GM06990 (cell line): ENCODE results near the gene MICU2.

ENCODE experiments used
- DNase-seq: peaks from one replicate; pipeline ENCODE4 v3.0.0-alpha.2; 2011; ENCODE audit not compliant: insufficient read length; ENCODE audit errors: extremely low read depth
- H3K27me3 ChIP-seq: replicated peaks from 2 replicates; pipeline ENCODE4 v1.6.0; 2011; ENCODE audit warnings: low read length; ENCODE audit not compliant: control insufficient read depth, insufficient read depth
- H3K36me3 ChIP-seq: 2 replicates; pipeline ENCODE4 v1.5.1; 2011; ENCODE audit warnings: low read length; ENCODE audit not compliant: control insufficient read depth, insufficient read depth
- H3K4me3 ChIP-seq: replicated peaks from 2 replicates; pipeline ENCODE4 v1.5.1; 2011; ENCODE audit warnings: low read depth, mild to moderate bottlenecking, control low read depth, low read length
- CTCF ChIP-seq: IDR thresholded peaks from 2 replicates; pipeline ENCODE4 v1.5.1; 2011; ENCODE audit warnings: low read length, control low read depth, mild to moderate bottlenecking, inconsistent platforms; ENCODE audit not compliant: insufficient read depth, poor library complexity, severe bottlenecking

MICU2 gene

DNA sequence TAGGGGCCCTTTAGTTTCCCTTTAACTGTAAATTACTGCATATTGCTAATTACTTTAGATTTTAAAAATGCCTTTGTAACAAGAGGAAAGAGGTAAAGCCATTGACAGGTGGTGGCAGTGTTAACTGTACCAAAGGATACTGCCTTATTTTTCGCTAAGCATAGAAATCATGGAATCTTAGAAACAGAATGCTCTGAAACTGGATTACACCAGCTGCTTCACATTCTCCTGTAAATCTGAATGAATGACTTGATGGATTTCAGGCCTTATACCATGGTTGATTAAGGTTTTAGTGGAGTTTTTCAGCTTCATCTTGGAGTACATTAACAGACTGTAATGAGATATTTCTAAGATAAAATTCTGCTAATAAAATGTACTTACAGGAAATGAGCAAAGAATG is 25.2 kb downstream of the MICU2 start:
- no peaks in the 10 kb centered on the region for H3K27me3 ChIP-seq
- TF ChIP-seq CTCF = no peak
- DNase-seq = no peak
- H3K4me3 ChIP-seq = no peak overlapping the region
- no peaks in the 10 kb centered on the region for H3K36me3 ChIP-seq

GRCh38 chr13:21576426-21576825 is 27.5 kb downstream of the MICU2 start:
- H3K36me3 ChIP-seq = no peaks in the 10 kb centered on the region
- H3K27me3 ChIP-seq = no peaks in the 10 kb centered on the region
- DNase-seq = no peak
- H3K4me3 ChIP-seq = no peak overlapping the region
- no peak for TF ChIP-seq CTCF

- DNase-seq = no peak
- TF ChIP-seq CTCF = no peak
- no peak overlapping the region for H3K4me3 ChIP-seq
- H3K36me3 ChIP-seq = no peaks in the 10 kb centered on the region
- H3K27me3 ChIP-seq = no peaks in the 10 kb centered on the region
Measured at GRCh38 chr13:21573920-21574712, 29.9 kb downstream of the MICU2 start.

DNA sequence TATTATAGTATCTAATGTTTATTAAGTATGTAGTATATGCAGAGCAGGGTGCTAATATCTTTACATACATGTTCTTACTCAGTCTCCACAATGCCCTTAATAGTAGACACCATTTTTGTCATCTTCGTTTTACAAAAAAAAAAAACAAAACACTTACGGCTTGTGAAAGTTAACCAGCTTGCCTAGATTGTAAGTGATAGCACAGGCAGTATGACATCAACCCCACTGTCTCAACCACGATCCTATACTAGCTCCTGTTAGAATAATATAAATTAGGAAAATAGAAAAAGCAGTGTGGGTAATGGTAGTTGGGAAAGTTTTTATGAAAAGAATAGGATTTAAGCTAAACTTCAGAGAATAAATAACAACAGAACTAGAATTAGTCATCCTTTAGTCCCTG is 34.3 kb downstream of the MICU2 start:
- no peak overlapping the region for H3K4me3 ChIP-seq
- no peaks in the 10 kb centered on the region for H3K27me3 ChIP-seq
- H3K36me3 ChIP-seq = no peaks in the 10 kb centered on the region; the same call in 1 of the 2 replicates
- TF ChIP-seq CTCF = no peak
- no peak for DNase-seq

- no peaks in the 10 kb centered on the region for H3K27me3 ChIP-seq
- H3K36me3 ChIP-seq = peaks cover 2% of the 10 kb centered on the region
- H3K4me3 ChIP-seq = no peak overlapping the region
- no peak for DNase-seq
- no peak for TF ChIP-seq CTCF
Measured at GRCh38 chr13:21568854-21569253, 35.1 kb downstream of the MICU2 start.

DNA sequence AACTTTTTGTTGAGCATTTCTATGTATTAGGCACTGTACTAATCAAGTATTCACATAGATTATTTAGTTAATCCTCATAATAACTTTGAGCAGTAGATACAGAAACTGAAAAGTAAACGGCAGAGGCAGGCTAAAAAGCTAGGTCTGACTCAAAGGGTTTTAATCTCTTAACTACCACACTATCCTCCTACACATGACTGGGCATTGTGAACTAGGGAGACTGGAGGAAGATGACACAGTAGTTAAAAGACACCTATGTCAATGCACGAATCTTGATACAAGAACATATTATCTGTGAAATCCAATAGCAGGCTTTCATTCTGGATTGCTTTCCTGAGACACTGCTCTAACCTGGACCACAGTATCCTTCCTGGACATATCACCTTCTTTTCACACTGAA is 36.3 kb downstream of the MICU2 start:
- Histone ChIP-seq H3K27me3 (no peaks in the 10 kb centered on the region), H3K36me3 (peaks cover 2% of the 10 kb centered on the region), H3K4me3 (no peak overlapping the region)
- TF ChIP-seq CTCF = no peak
- DNase-seq = no peak
